Measurements from ENCODE around the gene FA2H.
"Not testable (repeated sequence)": the region's sequence is repeated elsewhere in the genome, so short reads cannot be mapped to it uniquely, and the experiment has no call there.

Gene FA2H

DNA sequence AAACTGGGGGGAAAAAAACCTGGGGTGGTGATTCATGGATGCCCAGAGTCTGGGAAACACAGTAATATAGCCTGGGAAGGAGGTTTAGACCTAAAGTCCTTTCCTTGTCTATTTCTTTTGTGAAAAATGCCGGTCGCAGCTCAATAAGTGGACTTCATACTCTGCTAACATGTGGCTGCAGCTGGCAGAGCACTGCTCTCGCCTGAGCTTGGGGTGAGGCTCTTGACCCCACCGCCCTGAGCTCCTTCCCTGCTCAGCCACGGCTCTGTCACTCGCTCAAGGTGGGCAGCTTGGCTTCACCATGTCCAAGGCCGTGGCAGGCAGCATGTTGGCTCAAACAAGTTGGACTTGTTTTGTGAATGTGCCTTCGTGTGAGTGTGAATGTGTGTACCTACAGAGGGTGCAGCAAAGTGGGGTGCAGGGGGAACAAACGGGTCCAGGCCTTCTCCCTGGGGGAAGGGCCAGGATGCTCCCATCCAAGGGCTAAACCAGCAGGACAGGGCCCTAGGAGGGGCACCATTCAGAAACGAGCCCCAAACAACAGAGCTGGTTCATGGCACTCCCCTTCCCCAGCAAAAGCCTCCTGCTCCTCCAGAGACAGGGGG, 4.9 kb downstream of the FA2H start:
- DNase-seq (ENCODE audit: low read depth) = no peak

DNA sequence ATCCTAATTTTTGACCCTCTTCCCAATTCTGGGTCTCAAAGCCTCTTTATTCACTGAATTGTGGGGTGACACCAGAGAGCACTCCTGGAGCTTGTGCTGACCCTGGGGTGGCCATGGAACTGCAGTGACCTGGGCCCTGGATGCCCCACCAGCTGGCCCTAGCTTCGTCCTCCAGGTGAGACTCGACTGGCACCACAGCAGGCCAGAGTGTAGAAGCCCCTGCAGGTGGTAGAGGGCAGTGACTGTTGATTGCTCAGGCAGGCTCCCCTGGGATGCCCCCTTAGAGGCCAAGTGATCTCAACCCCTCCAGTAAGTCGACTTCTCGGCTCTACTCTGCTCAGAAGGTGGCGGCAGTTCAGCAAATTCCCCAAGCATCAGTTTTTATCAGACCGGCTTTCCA, 6.4 kb downstream of the FA2H start:
- no peak for DNase-seq (ENCODE audit: low read depth)

DNA sequence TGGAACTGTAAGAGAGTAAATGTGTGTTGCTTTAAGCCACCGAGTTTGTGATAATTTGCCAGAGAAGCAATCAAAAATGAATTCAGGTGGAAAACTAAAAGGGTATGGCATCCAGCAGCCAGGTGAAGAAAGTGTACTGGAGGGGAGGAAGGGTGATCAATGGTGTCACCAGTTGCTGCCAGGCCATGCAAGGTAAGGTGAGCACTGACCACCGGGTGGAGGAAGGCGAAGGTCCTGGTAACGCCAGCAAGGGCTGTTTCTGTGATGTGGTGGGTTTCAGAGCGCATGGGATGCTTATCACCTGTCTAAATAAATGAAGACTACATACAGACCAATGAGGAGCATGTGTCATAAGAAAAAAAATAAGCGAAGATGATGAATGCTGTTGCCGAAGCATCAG, 6.9 kb downstream of the FA2H start:
- no peak for DNase-seq (ENCODE audit: low read depth)

DNA sequence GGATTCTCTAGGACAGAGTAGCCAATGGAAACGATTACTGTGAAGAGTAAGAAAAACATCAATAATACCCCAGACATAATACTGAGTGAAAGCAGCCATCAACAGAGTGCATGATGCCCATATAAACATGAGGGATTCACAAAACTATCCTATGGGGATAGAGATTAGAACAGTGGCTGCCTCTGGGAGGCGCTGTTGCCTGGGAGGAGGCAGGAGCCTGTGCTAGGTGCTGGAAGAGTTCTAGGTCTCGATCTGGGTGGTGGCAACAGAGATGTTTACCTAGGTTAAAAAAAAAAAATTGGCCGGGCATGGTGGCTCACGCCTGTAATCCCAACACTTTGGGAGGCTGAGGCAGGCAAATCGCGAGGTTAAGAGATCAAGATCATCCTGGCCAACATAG, 7.9 kb downstream of the FA2H start:
- no peak for DNase-seq (ENCODE audit: low read depth)

DNA sequence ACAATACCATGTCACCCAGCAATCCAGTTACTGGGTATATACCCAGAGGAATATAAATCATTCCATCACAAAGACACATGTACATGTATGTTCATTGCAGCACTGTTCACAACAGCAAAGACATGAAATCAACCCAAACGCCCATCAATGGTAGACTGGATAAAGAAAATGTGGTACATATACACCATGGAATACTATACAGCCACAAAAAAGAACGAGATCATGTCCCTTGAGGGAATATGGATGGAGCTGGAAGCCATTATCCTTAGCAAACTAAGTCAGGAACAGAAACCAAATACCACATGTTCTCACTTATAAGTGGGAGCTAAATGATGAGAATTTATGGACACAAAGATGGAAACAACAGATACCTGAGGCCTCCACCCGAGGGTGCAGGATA, 10.4 kb downstream of the FA2H start:
- not testable (repeated sequence) for DNase-seq (ENCODE audit: low read depth)

DNA sequence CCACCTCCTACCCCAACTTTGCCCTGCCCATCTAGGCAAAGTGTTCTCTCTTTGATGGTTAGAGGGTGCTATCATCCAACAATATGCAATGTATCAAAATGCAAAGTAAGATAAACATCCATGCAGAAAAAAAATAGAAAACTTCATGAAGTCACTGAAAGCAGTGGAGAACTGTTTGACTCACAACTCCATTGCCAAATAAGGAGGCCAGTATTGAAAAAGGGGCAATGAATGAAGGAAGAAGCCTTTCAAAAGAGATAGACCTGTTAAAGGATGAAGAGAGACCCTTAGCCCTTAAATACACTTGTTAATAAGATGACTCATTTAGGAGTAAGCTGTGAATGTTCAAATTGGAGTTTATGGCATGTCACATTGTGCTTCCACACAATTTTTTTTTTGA, 13.0 kb downstream of the FA2H start:
- DNase-seq (ENCODE audit: low read depth) = no peak

DNA sequence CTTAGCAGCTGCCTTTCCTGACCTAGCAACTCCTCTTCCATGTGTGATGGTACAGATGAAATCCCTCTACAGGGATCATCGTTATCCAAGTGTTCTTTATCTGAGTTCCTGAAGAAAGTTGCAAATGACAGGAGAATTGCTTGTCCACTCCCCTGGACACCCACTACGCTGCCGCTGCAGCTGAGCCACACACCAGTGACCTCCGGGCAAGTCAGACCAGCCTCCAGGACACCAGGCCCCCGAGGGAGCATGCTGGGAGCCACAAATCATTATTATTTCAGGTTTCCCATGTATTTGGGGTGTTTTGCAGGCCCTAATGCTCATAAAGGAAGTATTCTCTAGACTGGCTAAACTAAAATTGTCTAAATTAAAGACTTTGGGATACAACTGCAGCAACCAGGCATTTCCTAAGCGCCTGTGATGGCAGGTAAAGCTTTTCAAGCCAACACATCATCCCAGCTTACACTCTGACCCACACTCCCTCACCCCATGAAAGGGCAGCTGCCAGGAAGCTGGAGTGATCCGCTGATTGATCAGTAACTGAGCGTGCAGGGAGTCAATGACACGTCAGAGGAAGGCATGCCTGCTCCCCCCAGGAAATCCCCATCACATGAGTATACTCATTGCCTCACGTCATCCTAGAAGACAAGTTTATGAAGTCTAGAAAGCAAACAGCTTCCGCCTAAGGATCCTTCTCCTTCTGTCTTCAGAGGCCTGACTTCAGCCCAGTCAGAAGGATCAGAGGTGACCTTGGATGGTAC, 14.4 kb downstream of the FA2H start:
- no peak for DNase-seq (ENCODE audit: low read depth)

DNA sequence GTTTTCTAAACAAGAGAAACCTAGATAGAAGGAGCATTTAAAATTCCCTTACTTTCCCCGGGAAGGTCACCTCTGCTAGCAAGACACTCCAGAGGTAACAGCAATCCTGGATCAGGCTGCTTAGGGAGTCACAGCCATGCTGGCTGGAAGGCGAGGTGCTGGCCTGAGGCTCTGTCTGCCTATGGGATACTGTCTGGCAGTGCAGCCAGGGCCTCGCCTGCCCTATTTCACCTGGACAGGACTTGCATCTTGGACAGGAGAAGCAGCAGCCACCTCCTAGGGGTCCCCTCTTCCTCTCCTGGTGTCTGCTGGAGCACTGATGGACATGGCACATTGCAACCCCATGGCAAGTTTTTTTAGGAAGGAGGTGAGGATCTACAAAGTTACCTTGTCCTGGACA, 15.1 kb downstream of the FA2H start:
- no peak for DNase-seq (ENCODE audit: low read depth)

DNA sequence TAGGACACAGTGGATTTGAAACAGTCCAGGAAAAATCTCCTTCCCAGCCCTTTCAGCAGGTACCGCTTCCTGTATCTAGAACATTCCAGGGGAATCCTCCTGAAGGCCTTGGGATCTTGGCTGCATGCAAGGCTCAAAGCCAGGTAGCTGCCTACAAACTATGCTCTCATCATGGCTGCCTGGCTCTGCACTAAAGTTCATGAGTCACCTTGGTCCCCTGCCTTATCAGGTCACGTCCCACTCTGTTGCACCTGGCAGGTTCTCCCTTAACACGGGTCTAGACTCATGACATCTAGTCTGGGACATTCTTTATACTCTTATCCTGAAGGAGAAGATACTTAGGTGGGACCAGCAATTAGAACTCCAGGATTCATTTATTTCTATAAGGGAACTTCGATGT, 15.8 kb downstream of the FA2H start:
- DNase-seq (ENCODE audit: low read depth) = no peak

DNA sequence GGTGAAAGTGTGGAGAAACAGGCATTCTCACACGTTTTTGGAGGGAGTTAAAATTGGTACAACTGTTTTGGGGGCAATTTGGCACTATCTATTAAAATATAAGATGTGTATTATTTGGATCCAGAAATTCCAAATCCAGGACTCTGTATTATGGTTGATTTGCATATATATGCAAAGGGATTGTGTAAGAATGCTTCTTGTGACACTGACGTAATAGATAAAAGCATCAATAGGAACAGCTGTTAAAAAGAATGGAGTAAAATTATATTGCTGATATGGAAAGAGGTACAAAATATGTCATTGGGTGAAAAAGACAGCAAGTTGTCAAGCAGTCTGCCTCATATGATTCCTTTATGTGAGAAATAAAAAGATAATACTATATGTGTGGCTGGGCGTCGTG, 17.3 kb downstream of the FA2H start:
- no peak for DNase-seq (ENCODE audit: low read depth)

DNA sequence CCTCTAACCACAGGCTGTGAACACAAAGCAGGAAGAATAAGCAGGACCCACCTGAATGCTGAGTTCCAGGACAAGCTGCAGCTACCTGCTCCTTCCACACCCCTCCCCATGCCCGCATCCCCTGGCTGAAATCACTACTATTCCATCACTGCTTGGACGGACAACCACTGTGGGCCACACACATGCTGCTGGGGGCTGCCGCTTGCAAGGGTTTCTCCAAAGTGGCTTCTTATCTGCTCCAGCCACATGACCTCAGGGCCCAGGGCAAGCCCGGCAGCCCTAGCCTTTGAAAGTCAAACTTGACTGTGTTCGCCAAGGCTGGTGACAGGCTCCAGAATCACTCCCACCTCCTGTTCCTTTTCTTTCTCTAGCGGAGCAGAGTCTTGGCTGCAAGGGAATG, 18.4 kb downstream of the FA2H start:
- DNase-seq (ENCODE audit: low read depth) = no peak

DNA sequence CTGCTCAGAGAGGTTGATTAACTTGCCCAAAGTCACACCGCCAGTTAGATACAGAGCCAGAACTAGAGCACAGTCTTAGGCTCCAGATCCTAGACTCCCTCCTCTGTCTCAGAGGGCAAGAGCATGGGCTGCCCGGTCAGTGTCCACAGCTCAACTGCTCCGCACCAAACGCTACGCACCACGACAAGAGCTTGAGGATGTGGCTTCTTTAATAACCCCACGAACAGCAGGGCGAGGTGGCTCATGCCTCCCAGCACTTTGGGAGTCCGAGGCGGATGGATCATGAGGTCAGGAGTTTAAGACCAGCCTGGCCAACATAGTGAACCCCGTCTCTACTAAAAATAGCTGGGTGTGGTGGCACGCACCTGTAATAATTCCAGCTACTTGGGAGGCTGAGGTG, 21.4 kb downstream of the FA2H start:
- no peak for DNase-seq (ENCODE audit: low read depth)

DNA sequence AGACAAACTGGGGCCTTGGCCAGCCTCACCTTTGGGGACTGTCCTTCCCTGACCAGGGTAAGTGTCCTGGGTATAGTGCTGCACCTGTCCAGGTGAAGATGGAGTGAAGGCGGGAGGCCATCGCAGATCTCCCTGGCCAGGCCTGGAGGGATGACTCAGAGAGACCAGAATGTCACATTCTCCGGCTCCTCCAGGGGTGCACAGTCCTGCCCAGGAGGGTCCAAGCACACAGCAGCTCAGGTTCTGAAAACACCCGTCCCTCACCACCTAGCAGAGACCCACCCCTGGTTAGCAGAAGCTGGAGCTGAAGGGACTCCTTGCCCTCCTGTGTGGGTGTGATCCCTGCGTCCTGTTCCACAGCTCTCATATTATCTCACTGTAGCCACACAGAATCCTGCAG, 21.9 kb downstream of the FA2H start:
- no peak for DNase-seq (ENCODE audit: low read depth)

DNA sequence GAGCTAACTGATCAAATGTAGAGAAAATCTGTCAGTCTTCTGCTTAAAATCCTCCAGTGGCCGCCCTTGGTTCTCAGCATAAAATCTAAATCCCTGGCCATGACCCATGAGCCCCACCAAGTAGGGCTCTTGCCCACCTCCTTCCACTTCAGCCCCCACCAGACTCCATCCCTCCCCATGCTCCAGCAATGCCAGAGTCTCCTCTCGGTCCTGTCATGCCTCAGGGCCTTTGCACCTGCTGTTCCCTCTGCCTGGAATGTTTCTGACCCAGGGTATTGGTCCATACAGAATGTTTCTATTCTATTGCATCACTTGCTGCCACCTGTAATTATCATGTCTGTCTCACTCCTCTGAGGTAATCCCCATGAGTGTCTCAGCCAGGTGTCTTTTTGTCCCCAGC, 22.4 kb downstream of the FA2H start:
- DNase-seq (ENCODE audit: low read depth) = no peak

DNA sequence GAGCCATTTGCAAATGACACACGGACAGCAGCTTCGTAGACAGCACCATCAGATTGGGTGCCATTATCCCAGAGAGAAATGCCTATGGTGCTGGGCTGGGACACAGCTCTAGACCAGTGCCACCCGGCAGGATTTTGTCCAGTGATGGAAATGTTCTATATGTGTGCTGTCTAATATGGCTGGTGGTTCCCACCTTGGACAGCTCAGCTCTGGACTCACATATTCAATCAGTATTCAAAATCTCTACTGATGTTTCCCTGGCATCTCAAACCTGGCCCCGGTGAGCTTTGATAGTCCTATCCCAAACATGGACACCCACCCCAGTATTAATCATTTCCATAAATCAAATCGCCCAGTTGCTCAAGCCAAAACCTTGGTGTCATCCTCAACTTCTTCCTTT, 23.0 kb downstream of the FA2H start:
- no peak for DNase-seq (ENCODE audit: low read depth)

DNA sequence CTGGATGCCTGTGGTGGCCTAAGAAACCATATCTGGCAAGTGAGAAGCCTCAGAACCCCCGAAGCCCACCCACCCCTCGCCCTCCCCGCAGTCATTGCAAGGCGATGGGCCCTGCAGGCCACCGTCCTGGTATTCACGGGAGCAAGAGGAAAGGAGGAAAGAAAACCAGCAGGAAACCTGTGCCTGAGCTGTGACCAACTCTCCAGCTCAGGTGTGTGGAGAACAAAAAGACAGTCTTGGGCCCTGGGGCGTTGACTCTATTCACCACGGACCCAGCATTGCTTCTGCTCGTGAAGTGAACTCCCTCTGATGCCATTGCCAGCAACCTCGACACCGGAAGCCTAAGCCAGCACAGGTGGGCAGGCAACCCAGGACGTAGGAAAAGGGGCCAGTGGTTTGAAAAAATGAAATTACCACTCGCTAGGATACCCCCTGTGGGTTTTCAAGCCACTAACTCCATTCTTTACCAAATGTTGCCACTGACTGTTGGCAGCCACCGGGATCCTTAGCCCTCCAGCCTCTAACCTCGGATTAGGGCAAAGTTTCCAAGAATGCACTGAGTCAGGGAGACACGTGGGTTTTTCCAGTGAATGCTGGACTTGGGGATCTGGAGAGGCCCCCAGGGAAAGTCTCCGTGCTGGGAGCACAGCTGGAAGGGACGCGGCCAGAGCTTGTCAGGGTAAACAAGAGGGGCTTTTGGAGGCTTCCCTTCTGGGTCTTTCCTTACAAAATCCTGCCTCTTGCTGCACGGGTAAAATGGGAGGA, 25.1 kb downstream of the FA2H start:
- no peak for DNase-seq (ENCODE audit: low read depth)

DNA sequence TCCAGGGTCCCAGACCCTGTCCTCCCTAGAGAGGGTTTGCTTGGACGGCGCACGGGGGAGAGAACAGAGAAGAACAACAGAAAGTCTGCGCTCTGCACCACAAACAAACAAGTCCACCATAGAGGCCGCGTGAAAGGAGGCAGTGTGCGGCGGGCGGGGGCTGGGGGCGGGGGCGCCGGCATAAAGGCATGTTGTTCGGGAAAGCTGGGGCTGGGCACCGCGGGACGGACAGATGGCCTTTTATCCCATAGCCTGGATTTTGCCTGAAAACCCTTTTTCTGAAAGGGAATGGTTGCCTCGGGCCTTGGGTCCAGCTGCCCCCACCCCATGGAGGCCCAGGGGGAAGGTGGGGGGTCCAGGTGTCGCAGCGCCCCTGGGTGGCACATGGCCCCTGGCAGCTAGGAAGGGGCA, 26.0 kb downstream of the FA2H start:
- no peak for DNase-seq (ENCODE audit: low read depth)

DNA sequence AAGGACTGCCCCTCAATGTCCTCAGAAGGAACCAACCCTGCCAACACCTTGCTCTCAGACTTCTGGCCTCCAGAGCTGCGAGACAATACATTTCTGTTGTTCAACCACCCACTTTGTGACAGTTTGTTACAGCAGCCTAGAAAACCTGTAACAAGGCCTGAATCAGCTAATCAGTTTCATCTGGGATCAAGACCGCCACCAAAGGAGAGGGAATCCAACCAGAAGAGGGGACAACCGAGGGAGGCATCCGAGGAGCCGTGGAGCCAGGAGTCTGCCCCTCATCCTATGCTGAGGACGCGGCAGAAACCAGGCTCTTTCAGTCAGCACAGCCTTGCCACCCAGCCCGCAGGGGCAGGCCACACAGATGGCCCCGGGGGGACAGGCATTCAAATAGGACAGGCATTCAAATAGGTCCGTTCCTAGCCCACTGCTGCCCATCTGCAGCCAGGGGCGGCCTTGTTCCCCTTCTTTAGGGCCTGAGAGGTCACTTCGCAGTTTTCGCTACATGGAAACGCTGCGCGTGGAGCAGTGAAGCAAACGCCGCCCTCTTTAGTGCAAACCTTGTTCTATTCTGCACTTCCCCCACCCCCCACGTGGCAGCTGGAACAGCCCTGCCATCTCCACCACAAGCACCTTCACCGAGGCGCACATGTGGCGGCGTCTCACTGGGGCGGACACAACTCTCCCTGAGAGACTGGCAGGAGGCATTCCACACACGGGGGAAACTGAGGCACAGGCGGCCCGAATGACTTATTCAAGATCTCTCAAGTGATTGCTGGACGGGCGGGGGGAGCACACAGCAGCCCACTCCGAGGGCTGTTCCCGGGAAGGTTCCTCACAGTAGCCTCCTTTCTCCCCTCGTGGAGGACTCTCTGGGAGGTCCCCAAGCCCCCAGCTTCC, 26.7 kb downstream of the FA2H start:
- DNase-seq (ENCODE audit: low read depth) = no peak

DNA sequence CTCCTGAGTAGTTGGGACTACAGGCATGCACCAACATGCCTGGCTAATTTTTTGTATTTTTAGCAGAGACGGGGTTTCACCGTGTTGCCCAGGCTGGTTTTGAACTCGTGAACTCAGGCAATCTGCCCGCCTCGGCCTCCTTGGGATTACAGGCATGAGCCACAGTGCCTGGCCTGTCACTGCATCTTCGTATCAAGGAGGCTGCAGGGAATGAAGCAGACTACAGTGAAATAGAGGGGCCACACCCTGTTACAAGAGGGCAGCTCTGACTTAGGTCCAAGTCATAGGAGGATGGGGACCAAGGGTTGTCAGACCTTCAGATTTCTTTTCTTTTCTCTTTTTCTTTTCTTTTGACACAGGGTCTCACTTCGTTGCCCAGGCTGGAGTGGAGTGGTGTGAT, 28.7 kb downstream of the FA2H start:
- no peak for DNase-seq (ENCODE audit: low read depth)

DNA sequence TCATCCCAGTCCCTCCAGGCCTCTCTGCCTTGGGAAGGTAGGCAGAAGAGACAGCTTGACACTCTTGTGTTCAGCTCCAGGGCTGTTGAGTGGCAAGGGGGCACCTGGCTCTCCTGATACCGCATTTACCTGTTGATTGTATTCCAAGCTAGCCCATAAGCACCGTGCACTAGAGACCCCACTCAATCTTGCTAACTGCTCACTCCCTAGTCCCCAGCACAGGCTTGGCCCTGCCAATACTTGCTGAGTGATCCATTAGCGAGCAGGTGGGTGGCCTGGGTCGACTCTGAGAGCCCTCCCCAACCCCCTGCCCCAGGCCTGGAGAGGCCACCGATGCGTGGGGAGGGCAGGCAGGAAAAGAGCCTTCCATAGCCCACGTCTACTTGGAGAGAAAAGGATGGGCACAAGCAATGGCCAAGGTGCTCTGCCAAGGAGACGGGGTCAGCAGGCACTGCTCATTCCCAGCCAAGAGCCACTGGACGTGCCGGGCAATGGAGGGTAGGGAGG, 29.5 kb downstream of the FA2H start:
- no peak for DNase-seq (ENCODE audit: low read depth)

DNA sequence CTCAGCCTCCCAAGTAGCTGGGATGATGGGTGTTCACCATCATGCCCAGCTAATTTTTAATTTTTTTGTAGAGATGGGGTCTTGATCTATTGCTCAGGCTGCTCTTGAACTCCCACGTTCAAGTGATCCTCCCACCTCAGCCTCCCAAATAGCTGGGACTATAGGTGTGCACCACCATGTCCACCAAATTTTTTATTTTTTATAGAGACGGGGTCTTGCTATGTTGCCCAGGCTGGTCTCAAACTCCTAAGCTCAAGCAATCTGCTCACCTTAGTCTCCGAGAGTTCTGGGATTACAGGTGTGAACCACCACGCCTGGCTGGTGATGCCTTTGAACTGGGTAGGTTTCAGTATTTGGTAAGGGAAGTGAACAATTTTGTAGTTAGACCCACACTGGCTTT, 30.1 kb downstream of the FA2H start:
- DNase-seq (ENCODE audit: low read depth) = no peak

DNA sequence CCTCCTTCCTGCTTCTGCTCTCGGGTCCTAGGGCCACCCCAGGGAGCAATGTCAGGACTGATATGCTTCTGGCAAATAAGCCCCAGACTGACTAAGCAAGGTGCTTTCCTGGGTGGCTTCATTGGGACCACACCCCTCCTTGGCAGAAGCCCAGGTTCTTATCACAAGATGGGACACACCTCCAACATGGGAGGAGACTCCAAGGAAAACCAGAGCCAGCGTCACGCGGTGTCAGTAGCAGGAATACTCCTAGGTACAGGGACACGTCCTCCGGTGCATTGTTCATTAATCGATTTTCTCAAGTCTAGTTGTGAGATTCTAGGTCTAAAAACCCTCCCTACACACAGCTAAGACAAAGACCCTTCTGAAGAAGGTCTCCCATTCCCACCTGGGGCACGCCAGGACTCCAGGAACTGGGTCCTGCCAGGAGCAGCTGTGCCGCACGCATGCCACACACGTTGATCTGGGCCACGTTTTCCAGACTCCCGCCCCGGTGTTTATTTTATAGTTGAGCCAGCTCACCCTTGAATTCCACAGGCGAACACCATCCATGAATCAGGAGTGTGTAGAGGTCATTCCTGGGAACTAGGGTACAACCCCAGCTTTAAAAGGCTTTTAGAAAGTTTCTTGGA, 30.8 kb downstream of the FA2H start:
- DNase-seq (ENCODE audit: low read depth) = no peak
